Keratinocyte (primary cell): ENCODE measurements around the gene NT5C1A. TPM values are rescaled to one million over a fixed set of nuclear protein-coding genes. Genes with fewer than 3 reads are reported as not detected.
A peak's percentile ranks its signal among the peaks of the same experiment; 100 is the strongest.

ENCODE experiments used
- DNase-seq: peaks from one replicate; pipeline ENCODE4 v3.0.0-alpha.2; 2011; ENCODE audit warnings: low read depth, missing footprints, low spot score
- FAIRE-seq: peaks from 2 replicates; lab custom pipeline; 2011; peaks lifted over from hg19 to GRCh38; lab: Jason Lieb, UNC
- H2AFZ ChIP-seq: 2 replicates; pipeline ENCODE4 v1.6.0; 2012; ENCODE audit warnings: low read length, control low read depth, inconsistent platforms; ENCODE audit not compliant: control insufficient read depth
- H3K27ac ChIP-seq: 2 replicates; pipeline ENCODE4 v1.5.1; 2011; ENCODE audit warnings: low read length; ENCODE audit not compliant: control insufficient read depth, insufficient read depth
- H3K27me3 ChIP-seq: 3 replicates; pipeline ENCODE4 v1.6.0; 2011; ENCODE audit warnings: low read length; ENCODE audit not compliant: control insufficient read depth, insufficient read depth; ENCODE audit errors: extremely low read depth
- H3K36me3 ChIP-seq, 2 experiments: 2 replicates in 1 of 2; 3 replicates in 1 of 2; pipeline ENCODE4 v1.5.1; 2011; ENCODE audit warnings: low read length in 2 of 2, mild to moderate bottlenecking in 1 of 2; ENCODE audit not compliant: control insufficient read depth in 2 of 2, insufficient read depth in 2 of 2; ENCODE audit errors: extremely low read depth in 1 of 2
- H3K4me1 ChIP-seq: 3 replicates; pipeline ENCODE4 v1.5.1; 2011; ENCODE audit warnings: low read length; ENCODE audit not compliant: control insufficient read depth, insufficient read depth; ENCODE audit errors: extremely low read depth
- H3K4me2 ChIP-seq: 3 replicates; pipeline ENCODE4 v1.6.0; 2011; ENCODE audit warnings: low read depth, low read length; ENCODE audit not compliant: control insufficient read depth, insufficient read depth; ENCODE audit errors: extremely low read depth
- H3K4me3 ChIP-seq, 3 experiments: fragments of 200-600 bp in 1 of 3; sonication (generic) in 1 of 3; 2 replicates in 2 of 3; 3 replicates in 1 of 3; pipeline ENCODE4 v1.5.1; 2011 to 2016; ENCODE audit warnings: low read length in 3 of 3, mild to moderate bottlenecking in 3 of 3, control low read depth in 2 of 3, inconsistent platforms in 1 of 3, low read depth in 1 of 3, mixed read lengths in 1 of 3, mixed run types in 1 of 3, moderate library complexity in 1 of 3; ENCODE audit not compliant: control insufficient read depth in 2 of 3, insufficient read depth in 2 of 3; ENCODE audit errors: extremely low read depth in 1 of 3
- H3K79me2 ChIP-seq: 2 replicates; pipeline ENCODE4 v1.6.0; 2012; ENCODE audit warnings: low read length; ENCODE audit not compliant: control insufficient read depth, insufficient read depth
- H3K9ac ChIP-seq: 3 replicates; pipeline ENCODE4 v1.6.0; 2011; ENCODE audit warnings: low read length; ENCODE audit not compliant: control insufficient read depth, insufficient read depth; ENCODE audit errors: extremely low read depth
- H3K9me1 ChIP-seq: 3 replicates; pipeline ENCODE4 v1.6.0; 2011; ENCODE audit warnings: low read length; ENCODE audit not compliant: control insufficient read depth, insufficient read depth; ENCODE audit errors: extremely low read depth
- H3K9me3 ChIP-seq: 2 replicates; pipeline ENCODE4 v1.5.1; 2012; ENCODE audit warnings: low read depth, low read length; ENCODE audit not compliant: control insufficient read depth
- H4K20me1 ChIP-seq: 3 replicates; pipeline ENCODE4 v1.6.0; 2011; ENCODE audit warnings: low read length; ENCODE audit not compliant: control insufficient read depth, insufficient read depth; ENCODE audit errors: extremely low read depth
- CTCF ChIP-seq, 3 experiments: IDR thresholded peaks in 1 of 3; conservative IDR thresholded peaks in 1 of 3; optimal IDR thresholded peaks in 1 of 3; 2 replicates in 2 of 3; 3 replicates in 1 of 3; pipeline versions ENCODE3 to v1.5.1; 2011; ENCODE audit warnings: low read length in 3 of 3, mild to moderate bottlenecking in 3 of 3, moderate library complexity in 2 of 3, control low read depth in 1 of 3, inconsistent platforms in 1 of 3; ENCODE audit not compliant: insufficient read depth in 2 of 3; ENCODE audit errors: extremely low read depth in 1 of 3
- EZH2 ChIP-seq: IDR thresholded peaks from one replicate; pipeline ENCODE4 v1.6.1; 2012; ENCODE audit warnings: inconsistent platforms, mild to moderate bottlenecking, low read length, moderate library complexity
- dilution Hi-C: fragments of 300-500 bp; cut with MboI; formaldehyde crosslinking; loops from one replicate; pipeline ENCODE4 v1.7.0; 2020; ENCODE audit warnings: low sequenced_read_pairs; ENCODE audit not compliant: extremely low pct_ligation_motif_present
- polyA minus RNA-seq, 3 experiments: library from RNA; depleted of rRNA, polyadenylated mRNA; stranded (reverse); fragments of >200 nt; gene quantifications; 1 replicate in 1 of 3; 2 replicates in 1 of 3; 3 replicates in 1 of 3; pipeline ENCODE4 v1.2.3, GENCODE V29; 2011
- polyA plus RNA-seq, 5 experiments: library from polyadenylated mRNA; depleted of rRNA in 3 of 5; stranded (reverse) in 3 of 5; stranded (forward) in 1 of 5; unstranded in 1 of 5; fragments of >200 nt; gene quantifications; 1 replicate in 1 of 5; 2 replicates in 3 of 5; 3 replicates in 1 of 5; pipeline versions ENCODE4 v1.2.1 to v1.2.3, GENCODE V29; 2011 to 2012; ENCODE audit warnings: missing spikeins in 2 of 5, low read depth in 1 of 5, low replicate concordance in 1 of 5

NT5C1A gene
- polyA plus RNA-seq (not detected in 3 replicates), polyA minus RNA-seq (not detected in 3 replicates)
- not detected for polyA plus RNA-seq (2011; ENCODE audit: low read depth)
- polyA plus RNA-seq (2011; cell fraction: cytosol; rRNA removed): not detected in 2 replicates
- polyA plus RNA-seq (2011; cell fraction: nucleus; rRNA removed): not detected in 2 replicates
- polyA plus RNA-seq (2012; ENCODE audit: low replicate concordance): not detected in 2 replicates
- not detected for polyA minus RNA-seq (2011; cell fraction: cytosol; rRNA and poly(A)+ RNA removed)
- not detected in 2 replicates for polyA minus RNA-seq (2011; cell fraction: nucleus; rRNA and poly(A)+ RNA removed)

- no peaks in the 10 kb centered on the region for H4K20me1 ChIP-seq
- H3K27me3 ChIP-seq: peaks cover 55% of the 10 kb centered on the region
- dilution Hi-C loops: no loop called here
- H3K27ac ChIP-seq: no peak within 1 kb of the TSS
- no peak for DNase-seq
- H3K4me1 ChIP-seq: no peaks in the 10 kb centered on the region
- H3K4me3 ChIP-seq: no peak within 1 kb of the TSS
- no peak for TF ChIP-seq CTCF (optimal IDR thresholded peaks at IDR 0.05 in 1 of 3, IDR thresholded peaks at IDR 0.05 in 1 of 3, conservative IDR thresholded peaks at IDR 0.05 in 1 of 3; ENCODE audit: extremely low read depth in 1 of 3, insufficient read depth in 2 of 3, low read length in 3 of 3)
- TF ChIP-seq EZH2: peak; percentile 69
- H3K9me3 ChIP-seq: no peaks in the 10 kb centered on the region
- no peak within 1 kb of the TSS for H2AFZ ChIP-seq
- FAIRE-seq: no peak
- no peak within 1 kb of the TSS for H3K9ac ChIP-seq
- H3K9me1 ChIP-seq: no peaks in the 10 kb centered on the region
- peak within 1 kb of the TSS; percentile 50 for H3K4me2 ChIP-seq
- H3K79me2 ChIP-seq: no peaks in the 10 kb centered on the region
- H3K36me3 ChIP-seq: no peaks in the 10 kb centered on the region
Observed at GRCh38 chr1:39671793-39672550, at the start of gene NT5C1A. Gene NT5C1A, minus strand, starts transcription at chr1:39672107. Its CDS starts 69 bp downstream, at chr1:39672038.

GRCh38 chr1:39721664-39722063, 49.8 kb upstream of the NT5C1A start:
- Histone ChIP-seq H3K79me2 (no peaks in the 10 kb centered on the region), H3K36me3 (no peaks in the 10 kb centered on the region), H3K4me2 (no peak overlapping the region), H3K27ac (no peak overlapping the region), H3K4me3 (no peak overlapping the region), H2AFZ (no peak overlapping the region), H3K9ac (no peak overlapping the region), H4K20me1 (no peaks in the 10 kb centered on the region), H3K27me3 (peaks cover 5% of the 10 kb centered on the region), H3K4me1 (peaks cover 4% of the 10 kb centered on the region), H3K9me1 (no peaks in the 10 kb centered on the region), H3K9me3 (no peaks in the 10 kb centered on the region)
- no peak for DNase-seq
- no peak for FAIRE-seq
- no peak for TF ChIP-seq CTCF (optimal IDR thresholded peaks at IDR 0.05 in 1 of 3, IDR thresholded peaks at IDR 0.05 in 1 of 3, conservative IDR thresholded peaks at IDR 0.05 in 1 of 3; ENCODE audit: extremely low read depth in 1 of 3, insufficient read depth in 2 of 3, low read length in 3 of 3)
- TF ChIP-seq EZH2: no peak
- dilution Hi-C loops: no loop called here
